MM.1S (cell line): ENCODE measurements around the gene BMERB1.
"Not testable (repeated sequence)": the region's sequence is repeated elsewhere in the genome, so short reads cannot be mapped to it uniquely, and the experiment has no call there.

Experiments used
- EZH2 ChIP-seq: fragments of 300-600 bp; sonication (generic); optimal IDR thresholded peaks from 2 replicates; pipeline ENCODE3; 2017; ENCODE audit warnings: low read depth, mild to moderate bottlenecking, antibody characterized with exemption, low read length, mixed read lengths
- EZH2phosphoT487 ChIP-seq: fragments of 300-600 bp; sonication (generic); IDR thresholded peaks from 2 replicates; pipeline ENCODE4 v1.6.1; 2018; ENCODE audit warnings: antibody characterized with exemption, low read length
- TF ChIP-seq, protein P1 (sequence below): fragments of 300-600 bp; sonication (generic); IDR thresholded peaks from 2 replicates; pipeline ENCODE4 v1.5.1; 2016; ENCODE audit warnings: antibody characterized with exemption, low read length, mixed read lengths

- TF ChIP-seq, protein P1, sequence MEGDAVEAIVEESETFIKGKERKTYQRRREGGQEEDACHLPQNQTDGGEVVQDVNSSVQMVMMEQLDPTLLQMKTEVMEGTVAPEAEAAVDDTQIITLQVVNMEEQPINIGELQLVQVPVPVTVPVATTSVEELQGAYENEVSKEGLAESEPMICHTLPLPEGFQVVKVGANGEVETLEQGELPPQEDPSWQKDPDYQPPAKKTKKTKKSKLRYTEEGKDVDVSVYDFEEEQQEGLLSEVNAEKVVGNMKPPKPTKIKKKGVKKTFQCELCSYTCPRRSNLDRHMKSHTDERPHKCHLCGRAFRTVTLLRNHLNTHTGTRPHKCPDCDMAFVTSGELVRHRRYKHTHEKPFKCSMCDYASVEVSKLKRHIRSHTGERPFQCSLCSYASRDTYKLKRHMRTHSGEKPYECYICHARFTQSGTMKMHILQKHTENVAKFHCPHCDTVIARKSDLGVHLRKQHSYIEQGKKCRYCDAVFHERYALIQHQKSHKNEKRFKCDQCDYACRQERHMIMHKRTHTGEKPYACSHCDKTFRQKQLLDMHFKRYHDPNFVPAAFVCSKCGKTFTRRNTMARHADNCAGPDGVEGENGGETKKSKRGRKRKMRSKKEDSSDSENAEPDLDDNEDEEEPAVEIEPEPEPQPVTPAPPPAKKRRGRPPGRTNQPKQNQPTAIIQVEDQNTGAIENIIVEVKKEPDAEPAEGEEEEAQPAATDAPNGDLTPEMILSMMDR = not testable (repeated sequence)
- not testable (repeated sequence) for TF ChIP-seq EZH2, EZH2phosphoT487
Measured at GRCh38 chr16:15547072-15547767, 112.8 kb downstream of the BMERB1 start.
